Gastrocnemius medialis (tissue), 4 donors: Measurements from ENCODE around the gene POLE.

Experiments
- CTCF ChIP-seq, 5 experiments: fragments of 450-650 bp in 3 of 5; fragments of 200-600 bp in 2 of 5; sonication (generic) in 2 of 5; IDR thresholded peaks in 4 of 5; conservative IDR thresholded peaks in 1 of 5; 1 replicate in 4 of 5; 2 replicates in 1 of 5; pipeline ENCODE4 v1.5.1; 2016 to 2019; ENCODE audit warnings: antibody characterized with exemption in 5 of 5, mild to moderate bottlenecking in 3 of 5, moderate library complexity in 3 of 5
- POLR2A ChIP-seq, 2 donors: fragments of 450-650 bp; IDR thresholded peaks; one replicate each; pipeline ENCODE4 v1.6.1; 2017; ENCODE audit warnings: antibody characterized with exemption in 2 of 2, mild to moderate bottlenecking in 2 of 2, moderate library complexity in 2 of 2

GRCh38 chr12:132710043-132710404, 22.9 kb upstream of the POLE start:
- TF ChIP-seq CTCF (IDR thresholded peaks at IDR 0.05 in 4 of 5, conservative IDR thresholded peaks at IDR 0.05 in 1 of 5) (no peak), POLR2A (IDR thresholded peaks at IDR 0.05) (no peak)
